Measurements from ENCODE around the gene TGFB1.

Gene TGFB1

GRCh38 chr19:41319500-41320184, 34.1 kb downstream of the TGFB1 start:
- no peak for DNase-seq

DNA sequence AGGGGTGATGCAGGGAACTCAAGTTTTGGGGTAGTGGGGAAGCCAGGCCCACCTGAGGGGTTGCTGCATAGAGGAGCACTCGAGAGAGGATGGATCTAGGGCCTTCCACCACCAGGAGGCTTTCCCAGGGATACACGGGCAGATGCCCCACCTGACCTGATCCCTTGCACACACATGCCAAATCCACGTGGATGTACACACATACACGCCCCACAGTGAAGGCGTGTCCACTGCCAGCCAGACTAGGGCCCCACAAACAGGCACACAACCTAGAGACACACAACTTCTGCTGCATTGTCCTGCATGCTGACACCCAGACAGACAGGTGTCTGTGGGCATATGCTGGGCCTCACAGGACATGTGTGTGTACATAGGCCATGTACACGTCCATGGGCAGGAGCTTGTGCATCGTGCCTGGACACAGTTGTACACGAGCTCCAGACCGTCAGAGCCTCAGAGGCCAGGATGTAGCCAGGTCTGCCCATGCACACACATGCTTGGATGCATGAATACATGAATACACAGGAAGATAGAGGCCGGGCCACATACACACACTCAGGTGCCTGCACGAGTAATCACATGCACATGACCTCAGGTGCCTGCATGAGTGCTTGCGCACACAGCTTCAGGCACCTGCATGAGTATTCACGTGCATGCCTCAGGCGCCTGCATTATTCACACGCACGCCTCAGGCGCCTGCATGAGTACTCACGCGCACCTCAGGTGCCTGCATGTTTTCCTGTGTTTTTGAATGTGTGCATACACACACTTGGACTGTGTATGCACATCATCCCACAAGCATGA, 34.8 kb downstream of the TGFB1 start:
- DNase-seq, result no peak

DNA sequence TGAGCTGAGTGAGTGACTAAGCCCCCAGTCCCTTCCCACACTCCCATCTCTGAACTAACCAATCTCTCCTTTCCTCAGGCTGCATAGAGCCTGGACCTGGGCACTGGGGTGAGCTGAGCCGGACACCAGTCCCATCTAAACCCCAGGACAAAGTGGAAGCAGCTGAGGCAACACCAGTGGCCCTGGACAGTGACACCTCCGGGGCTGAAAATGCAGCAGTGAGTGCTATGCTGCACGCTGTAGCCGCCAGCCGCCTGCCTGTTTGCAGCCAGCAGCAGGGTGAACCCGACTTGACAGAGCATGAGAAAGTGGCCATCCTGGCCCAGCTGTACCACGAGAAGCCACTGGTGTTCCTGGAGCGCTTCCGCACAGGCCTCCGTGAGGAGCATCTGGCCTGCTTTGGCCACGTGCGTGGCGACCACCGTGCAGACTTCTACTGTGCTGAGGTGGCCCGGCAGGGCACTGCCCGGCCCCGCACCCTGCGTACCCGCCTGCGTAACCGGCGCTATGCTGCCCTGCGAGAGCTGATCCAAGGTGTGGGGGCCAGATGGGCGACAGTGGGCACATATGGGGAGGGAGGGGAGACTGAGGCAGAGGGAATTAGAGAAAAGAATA, 37.3 kb downstream of the TGFB1 start:
- DNase-seq, result no peak

GRCh38 chr19:41311613-41312012, 42.1 kb downstream of the TGFB1 start:
- DNase-seq, result no peak

GRCh38 chr19:41311072-41311471, 42.6 kb downstream of the TGFB1 start:
- DNase-seq, result no peak

- peak; percentile 66 for DNase-seq
Observed at GRCh38 chr19:41310033-41310831, 43.5 kb downstream of the TGFB1 start, which contains the start of gene CCDC97. Gene CCDC97, plus strand, starts transcription at chr19:41310172. Its CDS starts 139 bp downstream, at chr19:41310311.

DNA sequence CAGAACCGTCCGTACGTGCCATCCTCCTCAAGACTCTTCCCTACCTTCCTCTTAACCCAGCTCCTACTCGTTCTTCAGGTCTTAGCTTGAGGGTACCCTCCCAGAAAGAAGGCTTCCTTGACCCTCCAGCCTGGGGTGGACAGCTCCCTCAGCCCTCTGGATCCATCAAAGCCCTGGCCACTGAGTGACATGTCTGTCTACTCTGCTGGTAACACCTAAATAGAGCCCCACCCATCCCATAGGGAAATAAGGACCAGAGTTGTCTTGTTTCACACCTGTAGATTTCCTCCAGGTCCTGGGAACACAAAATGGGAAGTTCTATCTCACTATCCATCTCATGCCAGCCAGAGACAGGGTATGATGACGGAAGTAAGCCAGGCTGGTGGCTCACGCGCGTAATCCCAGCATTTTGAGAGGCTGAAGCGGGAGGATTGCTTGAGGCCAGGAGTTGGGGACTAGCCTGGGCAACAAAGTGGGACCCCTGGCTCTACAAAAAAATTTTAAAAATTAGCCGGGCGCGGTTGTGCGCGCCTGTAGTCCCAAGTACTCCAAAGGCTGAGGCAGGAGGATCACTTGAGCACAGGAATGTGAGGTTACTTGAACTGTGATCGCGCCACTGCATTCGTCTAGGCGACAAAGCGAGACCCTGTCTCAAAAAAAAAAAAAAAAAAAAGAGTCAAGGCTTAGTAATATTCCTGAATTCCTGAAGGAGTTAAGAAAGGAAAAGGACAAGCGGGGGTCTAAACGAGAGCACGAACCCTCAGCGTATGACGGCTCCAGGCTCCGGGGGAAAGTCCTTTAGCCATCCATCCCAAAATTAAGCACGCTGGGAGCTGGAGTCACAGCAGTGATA, 44.3 kb downstream of the TGFB1 start:
- DNase-seq, result no peak

- DNase-seq, result peak; percentile 85
Observed at GRCh38 chr19:41308450-41309179, 45.1 kb downstream of the TGFB1 start.

DNA sequence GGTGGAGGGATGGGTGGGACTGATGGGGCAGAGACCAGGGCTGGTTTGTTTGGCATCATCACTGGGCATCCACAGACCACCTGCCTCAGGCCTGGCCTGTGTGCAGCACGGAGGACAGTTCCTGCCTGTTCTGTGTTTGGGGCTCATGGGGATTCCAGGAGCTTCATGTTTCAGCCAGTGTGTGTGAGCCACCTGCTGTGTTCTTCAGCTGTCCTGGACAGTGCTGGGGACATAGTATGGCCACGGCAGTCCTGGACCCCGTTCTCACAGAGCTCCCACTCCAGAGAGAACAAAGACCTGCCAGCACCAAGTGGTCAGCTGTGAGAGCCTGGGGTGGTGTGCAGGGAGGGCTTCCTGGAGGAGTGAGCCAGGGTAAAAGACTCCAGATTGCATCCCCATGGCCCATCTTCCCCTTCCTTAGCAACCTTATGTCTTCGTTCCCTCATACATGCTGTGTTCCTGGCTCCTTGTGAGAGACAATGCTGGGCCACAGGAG, 45.7 kb downstream of the TGFB1 start:
- no peak for DNase-seq

- DNase-seq, result no peak
Observed at GRCh38 chr19:41307090-41307875, 46.4 kb downstream of the TGFB1 start.

GRCh38 chr19:41305927-41306793, 47.6 kb downstream of the TGFB1 start:
- no peak for DNase-seq

GRCh38 chr19:41304706-41305483, 48.8 kb downstream of the TGFB1 start:
- no peak for DNase-seq

- DNase-seq, result no peak
Observed at GRCh38 chr19:41303954-41304353, 49.8 kb downstream of the TGFB1 start.

DNA sequence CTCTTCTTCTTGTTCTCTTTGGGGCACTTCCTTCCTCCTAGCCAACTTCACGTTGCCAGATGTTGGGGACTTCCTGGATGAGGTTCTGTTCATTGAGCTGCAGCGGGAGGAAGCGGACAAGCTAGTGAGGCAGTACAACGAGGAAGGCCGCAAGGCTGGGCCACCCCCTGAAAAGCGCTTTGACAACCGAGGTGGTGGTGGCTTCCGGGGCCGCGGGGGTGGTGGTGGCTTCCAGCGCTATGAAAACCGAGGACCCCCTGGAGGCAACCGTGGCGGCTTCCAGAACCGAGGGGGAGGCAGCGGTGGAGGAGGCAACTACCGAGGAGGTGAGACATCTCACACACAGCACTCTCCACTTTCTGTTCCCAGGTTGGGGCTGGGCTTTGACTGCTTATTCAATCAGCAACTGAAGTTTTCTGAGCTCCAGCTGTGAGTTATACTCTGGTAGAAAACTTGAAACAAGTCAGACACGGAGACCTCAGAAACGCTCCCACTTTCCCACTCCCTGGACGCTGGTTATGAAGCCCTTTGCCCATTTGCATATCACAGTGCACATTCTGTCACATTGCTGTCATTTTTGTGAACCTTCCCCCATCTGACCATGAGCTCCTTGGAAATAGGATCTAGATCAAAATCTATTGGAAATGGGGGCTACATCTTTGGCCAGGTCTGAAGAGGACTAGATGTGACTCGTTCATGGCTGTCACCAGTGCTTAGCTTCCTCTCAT, 50.9 kb downstream of the TGFB1 start:
- no peak for DNase-seq

DNA sequence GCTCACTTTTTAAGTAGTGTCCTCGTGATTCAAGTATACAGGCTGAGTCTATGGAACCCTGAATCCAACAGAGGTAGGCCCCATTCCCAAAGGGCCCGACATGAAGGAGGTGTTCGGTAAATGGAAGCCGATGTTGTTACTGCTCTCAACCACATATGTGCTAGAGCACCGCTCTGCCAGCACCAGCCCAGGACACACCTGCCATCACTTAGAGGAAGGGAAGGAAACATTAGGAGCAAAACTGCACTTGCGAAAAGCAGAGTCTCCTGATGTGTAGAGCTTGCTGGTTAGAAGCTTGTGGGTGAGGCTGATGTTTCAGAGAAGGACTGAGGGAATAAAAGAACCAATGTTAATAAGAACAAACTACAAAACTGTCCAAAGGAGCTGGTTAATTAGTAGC, 53.2 kb downstream of the TGFB1 start:
- DNase-seq, result no peak

GRCh38 chr19:41299755-41300089, 54.0 kb downstream of the TGFB1 start:
- DNase-seq, result no peak

DNA sequence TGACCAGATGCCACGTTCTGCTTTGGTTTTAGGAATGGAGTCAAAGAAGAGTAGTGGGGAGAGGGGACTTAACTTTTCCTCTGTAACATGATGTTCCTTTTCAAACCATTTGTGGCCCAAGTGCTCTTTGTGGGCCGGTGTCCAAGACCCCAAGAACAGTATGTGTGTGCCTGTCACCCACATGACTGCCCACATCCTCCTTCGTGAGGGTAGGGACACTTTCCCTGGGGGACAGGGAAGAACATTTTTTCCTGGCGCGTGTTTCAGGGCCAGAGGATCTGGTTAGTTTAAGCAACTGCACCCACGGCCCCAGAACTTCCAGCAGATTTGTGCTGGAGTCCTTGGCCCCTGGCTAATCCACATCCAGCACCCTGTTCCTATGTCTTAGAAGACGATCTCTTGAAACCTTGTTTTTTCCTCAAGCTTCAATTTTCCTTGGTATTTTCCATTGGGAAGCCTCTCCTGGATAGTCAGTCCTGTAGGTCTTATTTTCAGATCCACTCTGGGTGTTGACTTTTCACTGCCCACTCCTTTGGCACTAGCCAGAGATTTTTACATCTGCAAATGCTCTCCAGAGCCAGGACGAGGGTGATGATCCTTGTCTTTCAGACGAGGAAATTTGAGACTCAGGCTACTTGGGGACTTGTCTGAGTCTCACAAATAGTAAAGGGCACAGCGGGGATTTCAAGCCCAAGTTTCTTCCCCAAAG, 54.5 kb downstream of the TGFB1 start:
- no peak for DNase-seq
